ENCODE results near the gene CDK7.

CDK7 gene

DNA sequence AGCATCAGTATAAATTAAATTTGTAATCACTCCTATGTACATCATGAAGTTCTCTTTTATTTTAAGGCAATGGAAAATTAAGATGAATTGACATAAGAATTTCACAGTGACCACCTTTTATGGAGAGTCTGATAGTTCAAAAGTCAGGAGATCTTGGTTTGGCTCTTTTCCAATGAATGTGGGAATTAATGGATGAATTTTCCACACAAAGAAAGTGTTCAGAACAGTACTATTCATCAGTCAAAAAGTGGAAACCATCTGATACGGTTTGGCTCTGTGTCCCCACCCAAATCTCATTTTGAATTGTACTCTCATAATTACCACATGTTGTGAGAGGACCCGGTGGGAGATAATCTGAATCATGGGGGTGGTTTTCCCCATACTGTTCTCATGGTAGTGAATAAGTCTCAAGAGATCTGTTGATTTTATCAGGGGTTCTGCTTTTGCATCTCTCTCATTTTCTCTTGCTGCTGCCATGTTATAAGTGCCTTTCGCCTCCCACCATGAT lies 73.4 kb downstream of the CDK7 start:
- H3K36me3 ChIP-seq (ENCODE audit: control insufficient read depth in 5 of 5, insufficient read depth in 5 of 5, low read length in 5 of 5), result peaks cover under 1 to 30% (median 12%) of the 10 kb centered on the region in 5 donors
- H3K4me1 ChIP-seq (ENCODE audit: control insufficient read depth in 5 of 5, insufficient read depth in 5 of 5, low read length in 5 of 5), result no peaks in the 10 kb centered on the region
- no peaks in the 10 kb centered on the region for H3K27me3 ChIP-seq (ENCODE audit: control insufficient read depth in 5 of 5, insufficient read depth in 4 of 5, low read length in 5 of 5)
- H3K9ac ChIP-seq (ENCODE audit: low read length in 5 of 5), result no peak overlapping the region
- no peak overlapping the region for H3K27ac ChIP-seq (ENCODE audit: low read depth, low read length)
- no peaks in the 10 kb centered on the region for H3K9me3 ChIP-seq (ENCODE audit: control insufficient read depth in 5 of 5, low read length in 5 of 5)
- H3K4me3 ChIP-seq (ENCODE audit: low read depth in 1 of 5, low read length in 5 of 5), result no peak overlapping the region

GRCh38 chr5:69309380-69309779 lies 74.7 kb downstream of the CDK7 start:
- Histone ChIP-seq H3K36me3 (ENCODE audit: control insufficient read depth in 5 of 5, insufficient read depth in 5 of 5, low read length in 5 of 5) (peaks cover 8 to 38% (median 20%) of the 10 kb centered on the region in 5 donors), H3K4me3 (ENCODE audit: low read depth in 1 of 5, low read length in 5 of 5) (no peak overlapping the region), H3K4me1 (ENCODE audit: control insufficient read depth in 5 of 5, insufficient read depth in 5 of 5, low read length in 5 of 5) (no peaks in the 10 kb centered on the region), H3K9me3 (ENCODE audit: control insufficient read depth in 5 of 5, low read length in 5 of 5) (no peaks in the 10 kb centered on the region), H3K27ac (ENCODE audit: low read depth, low read length) (no peak overlapping the region), H3K9ac (ENCODE audit: low read length in 5 of 5) (no peak overlapping the region), H3K27me3 (ENCODE audit: control insufficient read depth in 5 of 5, insufficient read depth in 4 of 5, low read length in 5 of 5) (no peaks in the 10 kb centered on the region)

GRCh38 chr5:69312459-69313160 lies 77.9 kb downstream of the CDK7 start:
- peaks cover 8 to 36% (median 17%) of the 10 kb centered on the region in 5 donors for H3K36me3 ChIP-seq (ENCODE audit: control insufficient read depth in 5 of 5, insufficient read depth in 5 of 5, low read length in 5 of 5)
- H3K4me1 ChIP-seq (ENCODE audit: control insufficient read depth in 5 of 5, insufficient read depth in 5 of 5, low read length in 5 of 5), result no peaks in the 10 kb centered on the region
- H3K9me3 ChIP-seq (ENCODE audit: control insufficient read depth in 5 of 5, low read length in 5 of 5), result no peaks in the 10 kb centered on the region
- H3K27me3 ChIP-seq (ENCODE audit: control insufficient read depth in 5 of 5, insufficient read depth in 4 of 5, low read length in 5 of 5), result no peaks in the 10 kb centered on the region
- H3K27ac ChIP-seq (ENCODE audit: low read depth, low read length), result no peak overlapping the region
- no peak overlapping the region for H3K9ac ChIP-seq (ENCODE audit: low read length in 5 of 5)
- H3K4me3 ChIP-seq (ENCODE audit: low read depth in 1 of 5, low read length in 5 of 5), result no peak overlapping the region

- Histone ChIP-seq H3K9ac (ENCODE audit: low read length in 5 of 5) (no peak overlapping the region), H3K27ac (ENCODE audit: low read depth, low read length) (no peak overlapping the region), H3K4me1 (ENCODE audit: control insufficient read depth in 5 of 5, insufficient read depth in 5 of 5, low read length in 5 of 5) (no peaks in the 10 kb centered on the region), H3K9me3 (ENCODE audit: control insufficient read depth in 5 of 5, low read length in 5 of 5) (no peaks in the 10 kb centered on the region), H3K36me3 (ENCODE audit: control insufficient read depth in 5 of 5, insufficient read depth in 5 of 5, low read length in 5 of 5) (peaks cover 7 to 34% (median 14%) of the 10 kb centered on the region in 5 donors), H3K4me3 (ENCODE audit: low read depth in 1 of 5, low read length in 5 of 5) (no peak overlapping the region), H3K27me3 (ENCODE audit: control insufficient read depth in 5 of 5, insufficient read depth in 4 of 5, low read length in 5 of 5) (no peaks in the 10 kb centered on the region)
Measured at GRCh38 chr5:69313428-69313827, 78.7 kb downstream of the CDK7 start.

DNA sequence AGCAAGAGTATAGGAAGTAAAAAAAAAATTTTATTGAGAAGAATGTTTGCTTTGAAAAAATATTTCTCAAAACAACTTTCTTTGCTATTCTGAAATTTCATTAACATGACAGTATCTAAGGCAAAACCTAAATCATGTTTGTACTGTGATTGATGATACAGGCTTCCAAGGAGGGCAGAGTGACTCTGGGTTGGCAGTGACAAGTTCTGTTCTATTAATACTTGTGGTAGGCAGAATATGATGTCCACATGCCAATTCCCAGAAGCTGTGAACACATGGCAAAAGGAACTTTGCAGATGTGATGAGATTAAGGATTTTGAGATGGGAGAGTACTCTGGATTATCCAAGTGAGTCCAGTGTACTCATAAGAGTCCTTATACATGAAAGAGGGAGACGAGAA lies 81.3 kb downstream of the CDK7 start:
- Histone ChIP-seq H3K27me3 (ENCODE audit: control insufficient read depth in 5 of 5, insufficient read depth in 4 of 5, low read length in 5 of 5) (no peaks in the 10 kb centered on the region), H3K9me3 (ENCODE audit: control insufficient read depth in 5 of 5, low read length in 5 of 5) (no peaks in the 10 kb centered on the region), H3K27ac (ENCODE audit: low read depth, low read length) (no peak overlapping the region), H3K9ac (ENCODE audit: low read length in 5 of 5) (no peak overlapping the region), H3K4me1 (ENCODE audit: control insufficient read depth in 5 of 5, insufficient read depth in 5 of 5, low read length in 5 of 5) (no peaks in the 10 kb centered on the region), H3K36me3 (ENCODE audit: control insufficient read depth in 5 of 5, insufficient read depth in 5 of 5, low read length in 5 of 5) (peaks cover under 1 to 27% (median 18%) of the 10 kb centered on the region in 5 donors), H3K4me3 (ENCODE audit: low read depth in 1 of 5, low read length in 5 of 5) (no peak overlapping the region)

DNA sequence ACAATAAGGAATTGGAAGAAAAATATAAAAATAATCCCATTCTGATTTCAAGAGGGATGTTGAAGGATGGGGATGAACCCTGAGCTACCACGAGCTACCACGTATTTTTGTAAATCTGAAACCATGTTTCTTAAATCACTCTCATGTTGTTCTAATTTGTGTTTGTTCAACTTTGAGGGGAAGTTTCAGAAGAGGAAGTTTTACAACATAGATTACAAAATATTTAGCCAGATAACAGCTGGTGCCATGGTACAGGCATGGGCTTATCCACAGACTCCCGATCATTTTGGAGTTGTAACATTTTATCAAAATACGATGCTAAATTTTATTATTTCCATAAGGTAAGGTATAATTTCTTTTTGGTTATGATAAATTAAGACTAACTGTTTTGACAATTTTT lies 82.7 kb downstream of the CDK7 start:
- Histone ChIP-seq H3K4me1 (ENCODE audit: control insufficient read depth in 5 of 5, insufficient read depth in 5 of 5, low read length in 5 of 5) (no peaks in the 10 kb centered on the region), H3K36me3 (ENCODE audit: control insufficient read depth in 5 of 5, insufficient read depth in 5 of 5, low read length in 5 of 5) (peaks cover 0 to 25% (median 15%) of the 10 kb centered on the region in 5 donors), H3K4me3 (ENCODE audit: low read depth in 1 of 5, low read length in 5 of 5) (no peak overlapping the region), H3K9ac (ENCODE audit: low read length in 5 of 5) (no peak overlapping the region), H3K27me3 (ENCODE audit: control insufficient read depth in 5 of 5, insufficient read depth in 4 of 5, low read length in 5 of 5) (no peaks in the 10 kb centered on the region), H3K9me3 (ENCODE audit: control insufficient read depth in 5 of 5, low read length in 5 of 5) (no peaks in the 10 kb centered on the region), H3K27ac (ENCODE audit: low read depth, low read length) (no peak overlapping the region)

DNA sequence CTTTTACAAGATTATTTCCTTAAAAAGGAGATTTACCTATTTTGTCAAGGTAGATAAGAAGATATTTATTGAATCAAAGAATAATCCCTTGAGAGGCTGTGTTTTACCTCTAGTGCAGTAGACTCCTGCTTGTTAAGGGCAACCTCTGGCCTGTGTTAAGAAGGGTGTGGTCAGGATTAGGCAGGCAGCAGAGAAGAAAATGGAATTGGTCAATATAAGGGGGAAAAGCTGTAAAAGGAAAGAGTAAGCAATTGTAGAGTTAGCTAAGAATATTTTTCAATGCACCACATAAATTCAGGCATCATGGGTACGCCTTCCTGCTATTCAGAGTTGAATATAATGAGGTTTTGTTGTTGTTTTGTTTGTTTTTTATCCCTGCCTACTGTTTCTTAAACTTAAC lies 91.7 kb downstream of the CDK7 start:
- Histone ChIP-seq H3K9ac (ENCODE audit: low read length in 5 of 5) (no peak overlapping the region), H3K27ac (ENCODE audit: low read depth, low read length) (no peak overlapping the region), H3K4me1 (ENCODE audit: control insufficient read depth in 5 of 5, insufficient read depth in 5 of 5, low read length in 5 of 5) (peaks cover 0 to 5% (median under 1%) of the 10 kb centered on the region in 5 donors), H3K4me3 (ENCODE audit: low read depth in 1 of 5, low read length in 5 of 5) (no peak overlapping the region), H3K36me3 (ENCODE audit: control insufficient read depth in 5 of 5, insufficient read depth in 5 of 5, low read length in 5 of 5) (no peaks in the 10 kb centered on the region), H3K9me3 (ENCODE audit: control insufficient read depth in 5 of 5, low read length in 5 of 5) (no peaks in the 10 kb centered on the region), H3K27me3 (ENCODE audit: control insufficient read depth in 5 of 5, insufficient read depth in 4 of 5, low read length in 5 of 5) (no peaks in the 10 kb centered on the region)

Data from subcutaneous abdominal adipose tissue (tissue), 5 donors.